Astrocyte (in vitro differentiated cells and primary cell): Measurements from ENCODE around the gene CD151. TPM values are rescaled to one million over a fixed set of nuclear protein-coding genes. Genes with fewer than 3 reads are reported as not detected.

ENCODE experiments used
- DNase-seq: peaks from one replicate; pipeline ENCODE4 v3.0.0-alpha.2; 2010; ENCODE audit warnings: low read depth
- FAIRE-seq: peaks from 2 replicates; lab custom pipeline; 2011; peaks lifted over from hg19 to GRCh38; lab: Jason Lieb, UNC
- H2AFZ ChIP-seq: 2 replicates; pipeline ENCODE4 v1.6.0; 2012; ENCODE audit warnings: low read depth, low read length, inconsistent platforms
- H3K27ac ChIP-seq: 2 replicates; pipeline ENCODE4 v1.5.1; 2011; ENCODE audit warnings: low read depth, low read length, inconsistent platforms
- H3K27me3 ChIP-seq: 2 replicates; pipeline ENCODE4 v1.6.0; 2011; ENCODE audit warnings: low read length, inconsistent platforms; ENCODE audit not compliant: insufficient read depth
- H3K36me3 ChIP-seq: 2 replicates; pipeline ENCODE4 v1.5.1; 2011; ENCODE audit warnings: low read length, inconsistent platforms; ENCODE audit not compliant: insufficient read depth
- H3K4me1 ChIP-seq: 2 replicates; pipeline ENCODE4 v1.5.1; 2011; ENCODE audit warnings: low read length, inconsistent platforms; ENCODE audit not compliant: insufficient read depth
- H3K4me2 ChIP-seq: 2 replicates; pipeline ENCODE4 v1.6.0; 2012; ENCODE audit warnings: low read length, inconsistent platforms
- H3K4me3 ChIP-seq: 2 replicates; pipeline ENCODE4 v1.5.1; 2011; ENCODE audit warnings: low read depth, mild to moderate bottlenecking, low read length, inconsistent platforms; ENCODE audit not compliant: insufficient read depth
- H3K79me2 ChIP-seq: 2 replicates; pipeline ENCODE4 v1.6.0; 2012; ENCODE audit warnings: mild to moderate bottlenecking, low read length, inconsistent platforms; ENCODE audit not compliant: insufficient read depth
- H3K9ac ChIP-seq: 2 replicates; pipeline ENCODE4 v1.6.0; 2012; ENCODE audit warnings: mild to moderate bottlenecking, low read length, inconsistent platforms
- H3K9me3 ChIP-seq: 2 replicates; pipeline ENCODE4 v1.5.1; 2012; ENCODE audit warnings: low read depth, mild to moderate bottlenecking, low read length, inconsistent platforms; ENCODE audit not compliant: insufficient read depth
- H4K20me1 ChIP-seq: 2 replicates; pipeline ENCODE4 v1.6.0; 2012; ENCODE audit warnings: low read length, inconsistent platforms; ENCODE audit not compliant: insufficient read depth
- H3K27ac Mint-ChIP-seq: one replicate; pipeline ENCODE4 v1.8.0; 2021; ENCODE audit warnings: mild to moderate bottlenecking, mixed read lengths; ENCODE audit not compliant: unreplicated experiment
- H3K27me3 Mint-ChIP-seq: one replicate; pipeline ENCODE4 v1.8.0; 2021; ENCODE audit warnings: low read depth, mixed read lengths; ENCODE audit not compliant: unreplicated experiment
- H3K36me3 Mint-ChIP-seq: one replicate; pipeline ENCODE4 v1.8.0; 2021; ENCODE audit warnings: low read depth, mixed read lengths; ENCODE audit not compliant: unreplicated experiment
- H3K4me1 Mint-ChIP-seq: one replicate; pipeline ENCODE4 v1.8.0; 2021; ENCODE audit warnings: low read depth, mixed read lengths; ENCODE audit not compliant: unreplicated experiment
- H3K4me3 Mint-ChIP-seq: one replicate; pipeline ENCODE4 v1.8.0; 2021; ENCODE audit warnings: mild to moderate bottlenecking, moderate library complexity, mixed read lengths; ENCODE audit not compliant: unreplicated experiment
- H3K9me3 Mint-ChIP-seq: one replicate; pipeline ENCODE4 v1.8.0; 2021; ENCODE audit warnings: mild to moderate bottlenecking, mixed read lengths; ENCODE audit not compliant: unreplicated experiment
- EZH2 ChIP-seq: IDR thresholded peaks from 2 replicates; pipeline ENCODE4 v1.6.1; 2012; ENCODE audit warnings: mild to moderate bottlenecking, low read length, inconsistent platforms; ENCODE audit not compliant: insufficient read depth
- total RNA-seq: library from RNA; stranded (reverse); gene quantifications from 2 replicates; pipeline ENCODE4 v1.2.1, GENCODE V29; 2021
- TF ChIP-seq, protein P1 (sequence below): IDR thresholded peaks from 2 replicates; pipeline ENCODE4 v1.5.1; 2011; ENCODE audit warnings: low read depth, mild to moderate bottlenecking, inconsistent platforms, low read length, moderate library complexity; ENCODE audit not compliant: insufficient read depth

CD151 gene
- total RNA-seq, 1 donor from 2014 or later = 421 TPM

- peaks cover 1% of the 10 kb centered on the region for H3K4me1 Mint-ChIP-seq
- Histone ChIP-seq H2AFZ (no peak overlapping the region), H3K27ac (no peak overlapping the region), H4K20me1 (peaks cover 90% of the 10 kb centered on the region), H3K36me3 (no peaks in the 10 kb centered on the region), H3K79me2 (peaks cover 6% of the 10 kb centered on the region), H3K4me2 (no peak overlapping the region), H3K9me3 (no peaks in the 10 kb centered on the region), H3K4me1 (peaks cover 9% of the 10 kb centered on the region), H3K27me3 (no peaks in the 10 kb centered on the region), H3K4me3 (no peak overlapping the region), H3K9ac (no peak overlapping the region)
- DNase-seq (no peak), FAIRE-seq (no peak)
- no peaks in the 10 kb centered on the region for H3K27me3 Mint-ChIP-seq
- peaks cover 2% of the 10 kb centered on the region for H3K36me3 Mint-ChIP-seq
- TF ChIP-seq, protein P1, sequence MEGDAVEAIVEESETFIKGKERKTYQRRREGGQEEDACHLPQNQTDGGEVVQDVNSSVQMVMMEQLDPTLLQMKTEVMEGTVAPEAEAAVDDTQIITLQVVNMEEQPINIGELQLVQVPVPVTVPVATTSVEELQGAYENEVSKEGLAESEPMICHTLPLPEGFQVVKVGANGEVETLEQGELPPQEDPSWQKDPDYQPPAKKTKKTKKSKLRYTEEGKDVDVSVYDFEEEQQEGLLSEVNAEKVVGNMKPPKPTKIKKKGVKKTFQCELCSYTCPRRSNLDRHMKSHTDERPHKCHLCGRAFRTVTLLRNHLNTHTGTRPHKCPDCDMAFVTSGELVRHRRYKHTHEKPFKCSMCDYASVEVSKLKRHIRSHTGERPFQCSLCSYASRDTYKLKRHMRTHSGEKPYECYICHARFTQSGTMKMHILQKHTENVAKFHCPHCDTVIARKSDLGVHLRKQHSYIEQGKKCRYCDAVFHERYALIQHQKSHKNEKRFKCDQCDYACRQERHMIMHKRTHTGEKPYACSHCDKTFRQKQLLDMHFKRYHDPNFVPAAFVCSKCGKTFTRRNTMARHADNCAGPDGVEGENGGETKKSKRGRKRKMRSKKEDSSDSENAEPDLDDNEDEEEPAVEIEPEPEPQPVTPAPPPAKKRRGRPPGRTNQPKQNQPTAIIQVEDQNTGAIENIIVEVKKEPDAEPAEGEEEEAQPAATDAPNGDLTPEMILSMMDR = no peak
- no peak for TF ChIP-seq EZH2
- no peak overlapping the region for H3K27ac Mint-ChIP-seq
- no peaks in the 10 kb centered on the region for H3K9me3 Mint-ChIP-seq
- H3K4me3 Mint-ChIP-seq = no peak overlapping the region
These were observed 20.0 kb downstream of the CD151 start for GRCh38 chr11:852762-853161.

DNA sequence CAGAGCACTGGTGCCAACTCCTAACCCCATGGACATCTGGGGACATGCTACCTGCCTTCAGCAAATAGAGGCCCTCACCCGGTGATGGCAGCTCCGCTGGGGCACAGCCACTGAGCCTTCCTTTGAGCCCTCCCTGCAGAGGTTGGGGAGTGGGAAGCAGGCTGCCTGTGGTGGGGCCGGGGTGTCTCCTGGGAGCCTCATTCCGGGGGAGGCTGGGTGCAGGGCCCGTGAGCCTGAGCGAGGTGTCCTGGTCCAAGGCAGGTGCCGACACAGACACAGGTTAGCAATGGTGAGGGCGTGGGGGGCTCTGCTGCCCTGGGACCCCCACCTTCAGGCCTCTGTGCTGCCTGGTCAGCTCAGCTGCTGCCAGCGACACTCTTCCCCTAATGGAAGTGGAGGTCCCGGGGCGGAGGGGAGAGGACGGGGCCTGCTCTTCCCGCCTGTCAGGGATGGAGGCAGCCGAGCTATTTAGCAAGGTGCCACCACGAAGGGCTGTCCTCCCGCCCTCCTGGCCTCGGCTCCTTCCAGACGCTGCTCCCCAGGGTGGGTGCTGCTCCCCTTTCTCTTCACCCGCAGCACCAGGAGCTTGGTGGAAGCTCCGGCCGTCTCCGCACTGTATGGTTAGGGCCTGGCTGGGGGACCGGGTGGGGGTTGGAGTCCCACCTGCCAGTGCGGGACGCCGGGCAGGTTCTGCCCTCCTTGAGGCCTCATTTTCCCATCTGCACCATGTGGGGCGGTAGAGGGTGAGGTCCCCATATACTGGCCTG is 21.1 kb downstream of the CD151 start:
- no peak overlapping the region for H3K4me3 Mint-ChIP-seq
- H3K27me3 ChIP-seq = no peaks in the 10 kb centered on the region
- H3K36me3 Mint-ChIP-seq = peaks cover 2% of the 10 kb centered on the region
- no peak overlapping the region for H3K9ac ChIP-seq
- no peak overlapping the region for H3K27ac ChIP-seq
- FAIRE-seq (no peak), DNase-seq (no peak)
- peaks cover 1% of the 10 kb centered on the region for H3K4me1 Mint-ChIP-seq
- H3K27ac Mint-ChIP-seq = no peak overlapping the region
- peaks cover 86% of the 10 kb centered on the region for H4K20me1 ChIP-seq
- H3K79me2 ChIP-seq = peaks cover 6% of the 10 kb centered on the region
- H3K4me3 ChIP-seq = no peak overlapping the region
- no peak overlapping the region for H2AFZ ChIP-seq
- peaks cover 5% of the 10 kb centered on the region for H3K4me1 ChIP-seq
- H3K9me3 Mint-ChIP-seq = no peaks in the 10 kb centered on the region
- no peak overlapping the region for H3K4me2 ChIP-seq
- no peaks in the 10 kb centered on the region for H3K9me3 ChIP-seq
- no peak for TF ChIP-seq EZH2
- TF ChIP-seq, protein P1 = no peak
- no peaks in the 10 kb centered on the region for H3K36me3 ChIP-seq
- no peaks in the 10 kb centered on the region for H3K27me3 Mint-ChIP-seq

DNA sequence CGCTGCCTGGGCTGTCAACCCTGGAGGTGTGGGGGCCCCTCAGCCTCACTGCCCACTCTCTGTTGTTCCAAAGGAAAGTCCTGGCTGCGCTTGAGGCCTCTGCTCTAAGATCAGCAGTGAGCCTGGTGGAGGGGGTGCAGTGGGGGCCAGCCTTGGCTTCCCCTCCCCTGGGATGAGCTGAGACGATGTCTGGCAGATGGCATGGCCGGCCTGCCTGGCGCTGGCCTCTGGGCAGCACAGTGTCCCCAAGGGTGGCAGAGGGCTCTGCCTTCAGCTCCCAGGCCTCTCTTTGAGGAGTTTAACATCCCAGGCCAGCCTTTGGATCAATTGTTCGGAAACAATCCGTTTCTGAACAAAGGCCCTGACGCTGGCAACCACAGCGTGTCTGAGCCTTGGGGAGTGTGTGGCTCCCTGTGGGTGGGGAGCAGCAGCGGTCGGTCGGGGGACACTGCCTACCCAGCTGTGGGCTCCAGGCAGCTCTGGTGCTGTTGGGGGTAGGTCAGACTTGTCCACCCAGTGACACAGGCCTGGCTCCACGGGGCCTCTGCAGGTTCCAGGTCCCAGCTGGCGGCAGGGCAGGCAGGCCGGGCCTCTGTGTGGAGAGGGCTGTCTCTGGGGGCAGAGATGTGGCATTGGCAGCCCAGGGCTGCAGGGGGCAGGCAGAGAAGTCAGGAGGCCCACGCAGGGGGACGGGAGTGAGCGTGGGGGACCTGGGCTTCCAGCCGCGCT is 22.0 kb downstream of the CD151 start:
- H3K4me1 ChIP-seq = peaks cover 4% of the 10 kb centered on the region
- no peak overlapping the region for H3K4me3 Mint-ChIP-seq
- no peak overlapping the region for H3K27ac ChIP-seq

More for the DNA sequence above, 22.0 kb downstream of the CD151 start:
- H3K9me3 ChIP-seq = no peaks in the 10 kb centered on the region
- H3K36me3 ChIP-seq = no peaks in the 10 kb centered on the region
- no peak overlapping the region for H2AFZ ChIP-seq
- H3K27me3 ChIP-seq = no peaks in the 10 kb centered on the region
- Mint-ChIP-seq H3K9me3 (no peaks in the 10 kb centered on the region), H3K4me1 (peaks cover 1% of the 10 kb centered on the region), H3K27ac (no peak overlapping the region), H3K36me3 (peaks cover 2% of the 10 kb centered on the region), H3K27me3 (no peaks in the 10 kb centered on the region)
- peaks cover 89% of the 10 kb centered on the region for H4K20me1 ChIP-seq
- H3K4me2 ChIP-seq = no peak overlapping the region
- no peak for FAIRE-seq
- H3K4me3 ChIP-seq = no peak overlapping the region
- DNase-seq = no peak
- no peak overlapping the region for H3K9ac ChIP-seq
- TF ChIP-seq EZH2 = no peak
- TF ChIP-seq, protein P1 = no peak
- H3K79me2 ChIP-seq = peaks cover 6% of the 10 kb centered on the region
